LNCaP clone FGC (cell line): ENCODE data around the gene HS3ST3A1.

Source experiments
- DNase-seq: peaks from one replicate; pipeline ENCODE4 v3.0.0-alpha.2; 2011; ENCODE audit warnings: low read depth
- H3K4me3 ChIP-seq: 2 replicates; pipeline ENCODE4 v1.5.1; 2011; ENCODE audit warnings: mild to moderate bottlenecking, low read depth, low read length, control low read depth
- TF ChIP-seq, protein P1 (sequence below): IDR thresholded peaks from 2 replicates; pipeline ENCODE4 v1.5.1; 2012; ENCODE audit warnings: mild to moderate bottlenecking; ENCODE audit not compliant: control insufficient read depth, insufficient read depth; ENCODE audit errors: extremely low read depth

Gene HS3ST3A1

DNA sequence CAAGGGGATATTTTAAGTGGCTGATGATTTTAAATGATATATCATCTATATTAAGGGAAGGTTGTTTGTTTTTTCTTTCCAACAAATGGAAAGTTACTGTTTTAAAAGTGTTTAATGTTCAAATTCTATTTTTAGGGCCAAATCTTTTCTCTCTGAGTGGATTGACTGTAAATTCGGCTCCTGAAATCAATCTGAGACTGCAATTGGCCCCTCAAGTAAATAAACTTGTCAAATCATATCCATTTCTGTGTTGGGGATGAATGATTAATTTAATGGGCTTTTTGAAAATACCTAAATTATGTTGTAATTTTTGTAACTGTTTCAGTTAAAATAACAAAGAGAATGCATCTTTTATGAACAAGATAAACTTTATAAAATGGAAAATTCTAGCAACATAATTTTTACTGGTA lies 2.6 kb downstream of the HS3ST3A1 start:
- TF ChIP-seq, protein P1, sequence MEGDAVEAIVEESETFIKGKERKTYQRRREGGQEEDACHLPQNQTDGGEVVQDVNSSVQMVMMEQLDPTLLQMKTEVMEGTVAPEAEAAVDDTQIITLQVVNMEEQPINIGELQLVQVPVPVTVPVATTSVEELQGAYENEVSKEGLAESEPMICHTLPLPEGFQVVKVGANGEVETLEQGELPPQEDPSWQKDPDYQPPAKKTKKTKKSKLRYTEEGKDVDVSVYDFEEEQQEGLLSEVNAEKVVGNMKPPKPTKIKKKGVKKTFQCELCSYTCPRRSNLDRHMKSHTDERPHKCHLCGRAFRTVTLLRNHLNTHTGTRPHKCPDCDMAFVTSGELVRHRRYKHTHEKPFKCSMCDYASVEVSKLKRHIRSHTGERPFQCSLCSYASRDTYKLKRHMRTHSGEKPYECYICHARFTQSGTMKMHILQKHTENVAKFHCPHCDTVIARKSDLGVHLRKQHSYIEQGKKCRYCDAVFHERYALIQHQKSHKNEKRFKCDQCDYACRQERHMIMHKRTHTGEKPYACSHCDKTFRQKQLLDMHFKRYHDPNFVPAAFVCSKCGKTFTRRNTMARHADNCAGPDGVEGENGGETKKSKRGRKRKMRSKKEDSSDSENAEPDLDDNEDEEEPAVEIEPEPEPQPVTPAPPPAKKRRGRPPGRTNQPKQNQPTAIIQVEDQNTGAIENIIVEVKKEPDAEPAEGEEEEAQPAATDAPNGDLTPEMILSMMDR, result no peak
- no peak overlapping the region for H3K4me3 ChIP-seq
- no peak for DNase-seq

DNA sequence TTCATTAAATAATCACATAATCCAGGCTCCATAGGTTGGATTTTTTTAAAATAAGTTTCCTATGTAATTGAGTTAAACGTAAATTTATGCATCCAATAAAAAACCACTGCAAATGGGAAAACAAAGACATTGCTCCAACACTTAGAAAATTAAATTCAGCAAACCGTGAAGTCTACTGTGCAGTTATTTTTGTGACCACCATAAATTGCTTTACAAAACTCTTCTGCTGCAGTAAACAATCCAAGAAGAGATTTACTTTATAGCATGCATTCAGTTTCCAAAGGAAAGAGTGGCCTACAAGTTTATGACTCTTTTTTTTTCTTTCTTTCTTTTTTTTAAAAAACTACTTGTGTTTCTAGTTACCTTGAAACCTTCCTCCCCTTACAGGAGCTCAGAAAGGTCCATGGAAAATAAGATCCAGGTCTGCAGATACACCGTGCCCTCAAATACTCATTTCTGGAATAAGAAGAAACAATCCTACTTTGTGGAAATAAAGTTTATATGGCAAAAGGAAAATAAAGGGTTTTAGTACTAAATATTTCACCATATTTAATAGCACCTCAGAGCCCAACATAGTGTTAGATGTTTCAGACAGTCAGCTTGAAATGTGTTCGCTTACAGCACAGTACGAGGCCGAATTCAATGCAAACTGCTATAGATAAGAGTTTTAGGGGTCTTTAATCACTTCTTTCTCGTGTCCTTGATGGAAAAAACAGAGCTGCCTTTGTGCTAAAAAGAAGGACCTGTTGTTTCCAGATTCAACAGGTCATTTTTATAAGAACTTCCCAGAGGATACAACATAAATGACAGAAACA lies 3.2 kb downstream of the HS3ST3A1 start:
- DNase-seq, result no peak
- TF ChIP-seq, protein P1, result no peak
- H3K4me3 ChIP-seq, result no peak overlapping the region

DNA sequence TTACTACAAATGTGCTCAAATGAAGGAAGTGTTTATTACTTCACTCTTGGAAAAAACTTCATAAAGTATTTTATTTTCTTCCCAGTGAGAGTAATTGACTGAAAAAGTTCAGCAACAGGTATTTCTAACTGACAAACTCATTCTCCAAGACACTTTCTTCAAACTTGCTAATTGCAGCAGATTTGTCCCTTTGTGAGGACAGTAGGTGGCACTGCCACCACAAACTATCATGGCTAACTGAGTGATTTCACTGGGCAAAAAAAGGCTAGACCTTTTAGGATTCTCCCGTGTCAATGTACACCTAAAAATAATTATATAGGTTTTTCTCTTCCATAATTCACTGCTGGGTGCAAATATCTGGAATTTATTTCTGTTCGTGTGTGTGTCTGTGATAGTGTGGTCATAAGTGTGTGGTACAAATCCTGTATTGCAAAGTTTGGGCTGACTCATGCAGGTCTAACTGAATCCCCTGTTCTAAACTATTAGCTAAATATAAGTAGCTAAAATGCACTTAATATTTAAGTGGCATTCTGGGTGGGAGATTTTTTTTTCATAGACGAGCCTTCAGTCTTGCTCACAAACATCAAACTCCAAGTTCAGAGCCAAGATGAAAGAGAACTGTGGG lies 3.9 kb downstream of the HS3ST3A1 start:
- TF ChIP-seq, protein P1, result peak; percentile 82
- peak; percentile 19 for DNase-seq
- no peak overlapping the region for H3K4me3 ChIP-seq

DNA sequence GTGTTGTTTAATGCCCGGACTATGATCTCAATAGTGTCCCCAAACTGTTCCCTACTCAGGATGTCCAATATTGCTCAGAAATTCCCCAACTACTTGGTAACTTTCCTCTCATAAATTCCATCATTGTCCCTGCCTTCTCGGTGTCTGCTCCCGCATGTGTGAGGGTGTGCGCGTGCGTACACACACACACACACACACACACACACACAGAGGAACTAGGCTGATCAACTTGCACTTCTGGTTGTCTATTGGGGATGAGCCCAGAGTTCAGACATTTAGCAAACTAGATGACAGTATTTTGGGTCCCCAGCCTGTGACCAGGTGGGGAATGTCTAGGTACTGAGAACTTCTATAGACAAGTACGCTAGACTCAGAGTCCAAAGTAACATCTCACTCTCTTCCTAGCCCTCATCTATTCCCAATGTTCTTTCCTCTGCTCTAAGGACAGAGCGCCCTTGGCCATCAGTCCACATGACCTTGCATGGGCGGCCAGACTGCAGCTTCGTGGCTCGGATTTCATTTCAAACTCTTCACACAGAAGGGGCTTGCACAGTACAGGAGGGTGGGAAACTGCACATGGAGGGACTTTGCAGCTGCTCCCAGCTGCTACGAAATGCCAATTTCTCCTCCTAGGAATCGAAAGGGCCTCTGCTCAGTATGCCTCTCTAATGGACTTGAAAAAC lies 5.3 kb downstream of the HS3ST3A1 start:
- TF ChIP-seq, protein P1, result no peak
- DNase-seq, result no peak
- H3K4me3 ChIP-seq, result no peak overlapping the region

DNA sequence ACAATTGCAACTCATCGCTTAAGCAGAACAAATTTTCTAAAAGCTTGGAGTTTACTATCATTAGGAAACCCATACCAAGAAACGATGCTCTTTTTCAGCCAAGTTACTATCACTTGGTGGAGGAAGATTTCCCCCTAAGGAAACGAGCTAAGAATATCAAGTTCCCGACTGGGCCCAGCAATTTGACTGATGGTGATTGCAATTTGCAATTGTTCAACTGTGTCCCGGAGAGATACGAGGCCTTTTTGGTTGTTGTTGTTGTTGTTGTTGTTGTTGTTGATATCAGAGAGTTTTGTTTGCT lies 6.2 kb downstream of the HS3ST3A1 start:
- no peak for DNase-seq
- TF ChIP-seq, protein P1, result no peak
- no peak overlapping the region for H3K4me3 ChIP-seq

DNA sequence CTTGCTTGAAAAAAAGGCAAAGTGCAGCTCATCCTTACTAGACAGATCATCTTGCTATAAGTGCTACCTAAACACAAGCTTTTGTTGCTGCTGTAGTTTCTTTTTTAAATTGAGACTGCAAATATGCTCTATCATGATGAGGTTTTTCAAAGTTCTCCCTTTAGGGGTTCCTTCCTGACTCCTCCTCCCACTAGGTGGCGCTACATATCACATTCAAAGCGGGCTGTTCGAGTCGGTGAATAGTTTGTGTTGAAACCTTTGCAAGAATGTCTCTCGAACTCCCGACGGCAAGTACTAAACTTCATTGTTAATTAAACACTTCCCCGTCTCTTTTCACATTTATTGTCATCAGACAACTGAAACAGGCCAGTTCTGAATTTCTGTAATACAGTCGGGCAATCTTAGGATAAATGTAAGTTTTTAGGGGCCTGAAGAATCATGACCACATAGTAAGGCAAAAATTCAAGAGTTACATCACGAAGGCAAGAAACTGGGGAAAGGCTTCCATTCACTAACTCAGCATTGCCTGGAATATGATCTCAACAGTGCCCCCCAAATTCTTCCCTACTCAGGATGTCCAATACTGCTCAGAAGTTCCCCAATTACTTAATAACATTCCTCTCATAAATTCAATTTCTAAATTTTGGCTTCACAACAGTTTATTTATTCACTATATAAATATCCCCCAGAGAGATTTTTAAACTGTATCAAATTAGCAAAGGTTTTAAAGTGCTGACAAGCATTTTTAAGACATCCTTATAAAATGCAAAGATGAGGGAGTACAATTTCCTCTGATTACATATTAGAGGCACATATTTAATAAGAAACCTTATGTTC lies 6.7 kb downstream of the HS3ST3A1 start:
- no peak overlapping the region for H3K4me3 ChIP-seq
- TF ChIP-seq, protein P1, result peak; percentile 79
- peak; percentile 34 for DNase-seq
